DMS53 treated with DMSO at 0.1 percent for 48 hours (cell line): ENCODE results near the gene GALNT10.
A peak's percentile ranks its signal among the peaks of the same experiment; 100 is the strongest.

ENCODE experiments used
- DNase-seq: peaks from one replicate; lab custom pipeline; 2025; ENCODE audit not compliant: unreplicated experiment; lab: John Stamatoyannopoulos, UW

Gene GALNT10

GRCh38 chr5:154400678-154401077 is 210.1 kb downstream of the GALNT10 start:
- no peak for DNase-seq

GRCh38 chr5:154401355-154401754 is 210.8 kb downstream of the GALNT10 start:
- no peak for DNase-seq

DNA sequence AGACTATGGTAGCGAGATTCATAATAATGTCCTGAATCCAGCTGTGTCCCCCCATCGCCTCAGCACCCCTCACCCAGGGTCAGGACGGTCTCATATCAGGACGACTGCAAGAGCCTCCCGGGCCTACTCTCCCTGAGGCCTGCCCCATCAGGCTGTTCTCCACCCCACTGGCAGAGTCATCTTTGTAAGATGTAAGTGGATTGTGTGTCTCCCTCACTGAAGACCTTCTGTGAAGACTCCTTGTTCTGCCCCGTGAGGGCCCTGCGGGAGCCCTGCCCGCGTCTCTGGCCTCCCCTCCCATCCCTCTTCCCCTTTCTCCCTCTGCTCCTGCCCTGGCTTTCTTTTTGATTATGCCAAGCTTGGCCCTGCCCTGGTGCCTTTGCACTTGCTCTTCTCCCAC is 211.4 kb downstream of the GALNT10 start:
- DNase-seq = no peak

- DNase-seq = no peak
Measured at GRCh38 chr5:154402611-154403010, 212.1 kb downstream of the GALNT10 start.

- DNase-seq = no peak
Measured at GRCh38 chr5:154403234-154403633, 212.7 kb downstream of the GALNT10 start.

DNA sequence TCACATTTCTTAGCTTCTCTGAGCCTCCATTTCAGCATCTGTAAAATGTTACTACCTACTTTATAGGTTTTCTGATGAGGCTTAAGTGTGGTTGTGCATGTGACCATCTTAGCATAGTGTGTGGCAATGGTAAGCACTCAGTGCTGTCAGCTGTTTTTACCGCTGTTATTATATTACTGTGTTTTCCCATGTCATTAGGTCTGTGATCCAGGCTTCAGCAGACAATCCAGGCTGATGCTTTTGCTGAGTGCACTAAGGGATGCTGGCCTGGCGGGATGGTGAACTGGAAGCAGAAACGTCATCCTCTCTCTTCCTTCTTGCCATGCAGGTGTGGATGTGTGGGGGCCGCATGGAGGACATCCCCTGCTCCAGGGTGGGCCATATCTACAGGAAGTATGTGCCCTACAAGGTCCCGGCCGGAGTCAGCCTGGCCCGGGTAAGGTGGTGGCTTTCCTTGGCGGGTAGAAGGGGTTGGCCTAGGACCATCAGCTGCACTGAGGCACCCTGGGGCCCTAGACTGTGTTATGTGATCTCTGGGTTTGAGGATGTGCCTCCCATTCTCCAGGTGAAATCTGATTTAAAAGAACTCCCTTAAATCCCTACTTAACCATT is 213.3 kb downstream of the GALNT10 start:
- no peak for DNase-seq

- peak; percentile 8 for DNase-seq
Measured at GRCh38 chr5:154405078-154405792, 214.7 kb downstream of the GALNT10 start.

- DNase-seq = no peak
Measured at GRCh38 chr5:154406231-154406630, 215.7 kb downstream of the GALNT10 start.

GRCh38 chr5:154406826-154407225 is 216.3 kb downstream of the GALNT10 start:
- no peak for DNase-seq

GRCh38 chr5:154408811-154409210 is 218.3 kb downstream of the GALNT10 start:
- no peak for DNase-seq

GRCh38 chr5:154409230-154409840 is 218.8 kb downstream of the GALNT10 start:
- no peak for DNase-seq

GRCh38 chr5:154410008-154410407 is 219.5 kb downstream of the GALNT10 start:
- no peak for DNase-seq

GRCh38 chr5:154410786-154411185 is 220.3 kb downstream of the GALNT10 start:
- DNase-seq = no peak

DNA sequence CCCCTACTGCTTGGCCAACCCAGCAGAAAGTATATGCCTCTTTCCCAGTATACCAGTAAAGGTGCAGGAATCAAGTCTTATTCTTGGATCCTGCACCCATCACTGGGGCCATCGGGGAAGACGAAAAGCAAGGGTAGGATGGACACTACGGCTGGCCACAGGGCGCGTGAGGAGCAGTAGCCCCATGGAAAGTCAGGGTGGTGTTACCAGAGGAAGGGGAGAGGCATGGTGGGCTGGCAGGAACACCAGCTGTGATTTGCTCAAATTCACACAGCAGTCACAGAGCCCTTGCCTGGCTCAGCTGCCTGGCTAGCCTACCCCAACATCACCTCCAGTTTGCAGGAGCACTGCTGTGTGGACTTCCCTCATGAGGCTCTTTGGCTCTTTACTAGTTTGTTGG is 220.8 kb downstream of the GALNT10 start:
- DNase-seq = no peak

DNA sequence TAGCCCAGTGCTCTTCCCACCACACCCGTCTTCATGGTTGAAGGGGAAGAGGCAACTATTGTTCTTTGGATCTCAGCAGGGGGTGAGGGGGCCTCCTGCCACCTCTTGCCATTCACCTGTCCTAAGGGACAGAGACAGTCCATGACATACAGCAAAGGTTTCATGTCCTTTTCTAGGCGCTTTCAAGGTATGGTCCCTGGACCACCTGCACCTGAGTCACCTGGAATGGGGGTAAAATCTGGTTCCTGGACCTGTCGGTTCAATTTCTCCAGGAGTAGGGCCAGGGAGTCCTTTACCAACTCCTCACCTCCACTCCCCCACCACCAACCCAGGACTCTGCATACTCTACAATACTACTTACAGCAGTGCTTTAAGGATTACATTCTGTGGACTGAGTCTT is 221.8 kb downstream of the GALNT10 start:
- DNase-seq = no peak

DNA sequence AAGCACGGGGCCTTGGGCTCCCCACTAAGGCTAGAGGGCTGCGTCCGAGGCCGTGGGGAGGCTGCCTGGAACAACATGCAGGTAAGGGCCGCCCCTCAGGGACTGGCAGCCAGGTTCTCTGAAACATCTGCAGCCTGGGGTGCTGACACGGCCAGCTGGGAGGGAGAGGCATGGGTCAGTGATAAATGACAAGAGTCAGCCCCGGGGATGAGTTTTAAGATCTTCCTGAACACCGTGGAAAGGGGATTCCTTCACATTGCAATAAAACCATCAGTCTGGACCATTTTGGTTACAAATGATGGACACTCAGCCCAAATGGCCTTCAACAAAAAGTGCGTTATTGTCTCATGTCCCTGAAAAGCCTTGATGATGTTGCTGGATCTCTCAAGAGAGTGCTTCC is 222.4 kb downstream of the GALNT10 start:
- DNase-seq = no peak

DNA sequence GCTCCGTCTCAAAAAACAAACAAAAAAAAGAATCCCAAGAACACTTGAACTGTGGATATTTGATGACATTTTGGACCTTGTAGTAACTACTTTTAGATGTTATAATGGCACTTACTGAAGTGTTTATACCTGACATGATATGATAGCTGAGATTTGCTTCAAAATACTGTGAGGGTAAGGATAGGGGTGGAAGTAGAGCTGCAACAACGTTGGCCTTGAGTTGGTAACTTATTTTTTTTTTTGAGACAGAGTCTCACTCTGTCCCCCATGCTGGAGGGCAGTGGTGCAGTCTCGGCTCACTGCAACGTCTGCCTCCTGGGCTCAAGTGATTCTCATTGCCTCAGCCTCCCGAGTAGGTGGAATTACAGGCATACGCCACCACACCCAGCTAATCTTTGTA is 224.6 kb downstream of the GALNT10 start:
- no peak for DNase-seq

DNA sequence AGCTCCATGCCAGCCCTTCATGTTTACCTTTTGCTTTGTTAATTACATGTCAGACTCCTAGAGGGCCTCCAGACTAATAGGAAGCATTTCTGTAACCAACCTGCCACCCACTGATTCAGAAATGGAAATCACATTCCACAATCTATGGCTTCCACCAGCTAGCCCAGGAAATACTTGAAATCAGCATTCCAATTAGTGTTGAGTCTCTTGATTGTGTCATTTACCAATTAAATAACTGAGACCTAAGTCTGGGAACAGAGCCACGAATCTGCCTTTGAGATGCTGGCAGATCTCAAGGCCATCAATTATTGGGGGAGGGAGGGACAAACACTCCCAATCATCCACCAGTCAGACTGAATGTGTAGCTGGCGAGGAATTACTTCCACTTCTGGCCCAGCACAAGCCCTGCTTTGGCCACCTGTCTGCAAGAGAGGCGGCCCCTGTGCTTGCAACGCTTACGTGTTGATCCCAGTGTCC is 227.8 kb downstream of the GALNT10 start:
- DNase-seq = no peak

GRCh38 chr5:154419236-154419635 is 228.7 kb downstream of the GALNT10 start:
- DNase-seq = no peak

DNA sequence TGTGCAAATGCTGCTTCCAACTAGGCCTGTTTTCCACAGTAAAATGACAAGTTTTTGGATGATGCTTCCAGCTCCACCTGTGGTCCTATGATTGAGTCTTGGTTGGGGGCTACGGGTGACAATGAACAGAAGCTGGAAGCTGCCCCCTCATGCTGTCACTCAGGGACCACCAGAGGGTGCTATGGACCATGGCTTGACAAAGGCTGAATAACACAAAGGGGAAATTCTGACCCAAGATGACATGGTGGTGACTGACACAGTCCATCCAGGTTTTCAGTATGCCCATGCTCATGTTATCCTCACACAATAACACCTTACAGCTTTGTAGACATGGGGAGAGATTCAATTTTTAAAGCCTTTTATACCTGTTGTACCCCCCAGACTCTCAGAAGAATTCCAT is 231.3 kb downstream of the GALNT10 start:
- no peak for DNase-seq

GRCh38 chr5:154422298-154422697 is 231.8 kb downstream of the GALNT10 start:
- no peak for DNase-seq

DNA sequence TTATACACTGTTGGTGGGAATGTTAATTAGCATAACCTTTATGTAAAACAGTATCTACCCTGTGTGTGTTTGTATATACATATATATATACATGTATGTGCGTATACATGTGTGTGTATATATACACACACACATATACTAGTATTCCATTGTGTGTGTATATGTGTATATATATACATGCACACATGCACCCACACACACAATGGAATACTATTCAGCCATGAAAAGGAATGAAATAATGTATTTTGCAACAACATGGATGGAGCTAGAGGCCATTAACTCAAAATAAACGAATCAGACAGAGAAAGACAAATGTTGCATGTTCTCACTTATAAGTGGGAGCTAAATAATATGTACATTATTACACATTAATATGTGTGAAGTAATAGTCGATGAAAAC is 237.7 kb downstream of the GALNT10 start:
- DNase-seq = no peak
